NCI-H2196 (cell line): ENCODE results near the gene MYL6.
"Not testable (repeated sequence)": the region's sequence is repeated elsewhere in the genome, so short reads cannot be mapped to it uniquely, and the experiment has no call there.

ENCODE experiments used
- DNase-seq: peaks from one replicate; lab custom pipeline; 2025; ENCODE audit not compliant: unreplicated experiment; lab: John Stamatoyannopoulos, UW

MYL6 gene

GRCh38 chr12:56158029-56158925, at the start of gene MYL6:
MYL6 (plus strand) TSS chr12:56158359; CDS start chr12:56158402, 43 bp downstream.
- DNase-seq: peak; percentile 97

- DNase-seq: no peak
Measured at GRCh38 chr12:56110571-56110970, 47.6 kb upstream of the MYL6 start.

GRCh38 chr12:56114084-56114483, 44.1 kb upstream of the MYL6 start:
- no peak for DNase-seq

GRCh38 chr12:56115329-56115728, 42.8 kb upstream of the MYL6 start:
- no peak for DNase-seq

GRCh38 chr12:56116267-56117081, 41.7 kb upstream of the MYL6 start, which contains the start of gene RPL41:
RPL41 (plus strand) TSS chr12:56116633.
- peak; percentile 95 for DNase-seq

GRCh38 chr12:56117082-56117706, 41.0 kb upstream of the MYL6 start:
- not testable (repeated sequence) for DNase-seq

- DNase-seq: peak; percentile 99
Measured at GRCh38 chr12:56117778-56118687, 40.1 kb upstream of the MYL6 start, which contains the start of gene ZC3H10. ZC3H10 (plus strand) TSS chr12:56118266; CDS start chr12:56120563, 2,297 bp downstream.

GRCh38 chr12:56118688-56119357, 39.3 kb upstream of the MYL6 start:
- DNase-seq: no peak

GRCh38 chr12:56119361-56119796, 38.8 kb upstream of the MYL6 start:
- peak; percentile 85 for DNase-seq

- DNase-seq: no peak
Measured at GRCh38 chr12:56120158-56120846, 37.9 kb upstream of the MYL6 start.

- DNase-seq: no peak
Measured at GRCh38 chr12:56121204-56121870, 36.8 kb upstream of the MYL6 start.

- no peak for DNase-seq
Measured at GRCh38 chr12:56122637-56123036, 35.5 kb upstream of the MYL6 start.

- no peak for DNase-seq
Measured at GRCh38 chr12:56124133-56124532, 34.0 kb upstream of the MYL6 start.

GRCh38 chr12:56126732-56127239, 31.4 kb upstream of the MYL6 start:
- DNase-seq: no peak

GRCh38 chr12:56127485-56127887, 30.7 kb upstream of the MYL6 start:
- DNase-seq: no peak

GRCh38 chr12:56127888-56128669, 30.1 kb upstream of the MYL6 start, which contains the start of gene ESYT1:
ESYT1 (plus strand) TSS chr12:56128267; CDS start chr12:56128320, 53 bp downstream.
- peak; percentile 99 for DNase-seq

- DNase-seq: no peak
Measured at GRCh38 chr12:56128670-56129205, 29.4 kb upstream of the MYL6 start.
